PC-3 (cell line): Measurements from ENCODE around the gene MRO. TPM values are rescaled to one million over a fixed set of nuclear protein-coding genes. Genes with fewer than 3 reads are reported as not detected.

Experiments
- ATAC-seq: fragments of 200-7000 bp; cut with Tn5 transposase; 2 replicates; pipeline ENCODE4 v1.9.1; 2020; ENCODE audit warnings: mild to moderate bottlenecking, moderate library complexity
- BruUV-seq: library from RNA; stranded (reverse); fragments of 400-500 nt; replicated peaks from 2 replicates; lab custom pipeline; 2021; lab: Mats Ljungman, UMichigan
- CTCF ChIA-PET: fragments of 300-600 bp; sonication (Branson Sonifier 250); formaldehyde crosslinking; loops from one replicate; lab custom pipeline; 2022; ENCODE audit warnings: antibody characterized with exemption; lab: Charles Lee
- POLR2A ChIA-PET: fragments of 300-600 bp; sonication (Branson Sonifier 250); formaldehyde crosslinking; loops from one replicate; lab custom pipeline; 2022; ENCODE audit warnings: antibody characterized with exemption; ENCODE audit not compliant: unreplicated experiment; lab: Charles Lee
- DNase-seq: peaks from one replicate; pipeline ENCODE4 v3.0.0-alpha.2; 2015
- H2AFZ ChIP-seq: fragments of 300-600 bp; sonication (generic); 2 replicates; pipeline ENCODE4 v1.6.0; 2016; ENCODE audit warnings: antibody characterized with exemption, low read length
- H3F3A ChIP-seq: fragments of 300-600 bp; sonication (generic); one replicate; pipeline ENCODE4 v1.6.0; 2017; ENCODE audit warnings: antibody characterized with exemption, low read length, control low read depth, mild to moderate bottlenecking; ENCODE audit not compliant: unreplicated experiment
- H3K27ac ChIP-seq: fragments of 300-600 bp; sonication (generic); 2 replicates; pipeline ENCODE4 v1.5.1; 2016; ENCODE audit warnings: mild to moderate bottlenecking, low read length
- H3K27me3 ChIP-seq: fragments of 300-600 bp; sonication (generic); 2 replicates; pipeline ENCODE4 v1.6.1; 2016; ENCODE audit warnings: low read length, mixed read lengths
- H3K36me3 ChIP-seq: fragments of 300-600 bp; sonication (generic); 2 replicates; pipeline ENCODE4 v1.6.1; 2016; ENCODE audit warnings: low read depth, mixed run types, low read length, mixed read lengths
- H3K4me1 ChIP-seq: fragments of 300-600 bp; sonication (generic); 2 replicates; pipeline ENCODE4 v1.5.1; 2016; ENCODE audit warnings: low read length; ENCODE audit not compliant: insufficient read depth
- H3K4me2 ChIP-seq: fragments of 300-600 bp; sonication (generic); 2 replicates; pipeline ENCODE4 v1.6.0; 2016; ENCODE audit warnings: low read length
- H3K4me3 ChIP-seq: fragments of 300-600 bp; sonication (generic); 2 replicates; pipeline ENCODE4 v1.5.1; 2016; ENCODE audit warnings: mild to moderate bottlenecking, low read length, mixed read lengths
- H3K79me2 ChIP-seq: fragments of 300-600 bp; sonication (generic); 2 replicates; pipeline ENCODE4 v1.6.1; 2017; ENCODE audit warnings: low read length, mixed read lengths
- H3K9ac ChIP-seq: fragments of 300-600 bp; sonication (generic); 2 replicates; pipeline ENCODE4 v1.6.0; 2016; ENCODE audit warnings: mild to moderate bottlenecking, low read length
- H3K9me2 ChIP-seq: fragments of 300-600 bp; sonication (generic); replicated peaks from 2 replicates; pipeline ENCODE4 v1.6.1; 2016; ENCODE audit warnings: mixed run types, low read length, mixed read lengths
- H3K9me3 ChIP-seq: fragments of 300-600 bp; sonication (generic); 2 replicates; pipeline ENCODE4 v1.6.1; 2016; ENCODE audit warnings: low read length, mixed read lengths
- H4K20me1 ChIP-seq: fragments of 300-600 bp; sonication (generic); 2 replicates; pipeline ENCODE4 v1.6.1; 2016; ENCODE audit warnings: low read length, mixed read lengths
- EZH2 ChIP-seq: fragments of 300-600 bp; sonication (generic); IDR thresholded peaks from one replicate; pipeline ENCODE4 v1.6.1; 2017; ENCODE audit warnings: antibody characterized with exemption, mild to moderate bottlenecking, low read length; ENCODE audit not compliant: unreplicated experiment
- EZH2phosphoT487 ChIP-seq: fragments of 300-600 bp; sonication (generic); IDR thresholded peaks from 2 replicates; pipeline ENCODE4 v1.6.1; 2018; ENCODE audit warnings: mild to moderate bottlenecking, antibody characterized with exemption, low read length, borderline replicate concordance
- intact Hi-C: fragments of 100-400 bp; cut with micrococcal nuclease; formaldehyde crosslinking; loops from 2 replicates; pipeline ENCODE4 v1.9.0; 2023
- total RNA-seq: library from RNA; depleted of rRNA; stranded (reverse); fragments of >200 nt; gene quantifications from 2 replicates; pipeline ENCODE4 v1.2.3, GENCODE V29; 2014
- TF ChIP-seq, protein P1 (sequence below): fragments of 300-600 bp; sonication (generic); conservative IDR thresholded peaks from 2 replicates; pipeline ENCODE4 v1.5.1; 2017; ENCODE audit warnings: antibody characterized with exemption, low read depth, mild to moderate bottlenecking, low read length

The MRO gene
- total RNA-seq, 1 experiment from 2014 or later, result 0.55 TPM

DNA sequence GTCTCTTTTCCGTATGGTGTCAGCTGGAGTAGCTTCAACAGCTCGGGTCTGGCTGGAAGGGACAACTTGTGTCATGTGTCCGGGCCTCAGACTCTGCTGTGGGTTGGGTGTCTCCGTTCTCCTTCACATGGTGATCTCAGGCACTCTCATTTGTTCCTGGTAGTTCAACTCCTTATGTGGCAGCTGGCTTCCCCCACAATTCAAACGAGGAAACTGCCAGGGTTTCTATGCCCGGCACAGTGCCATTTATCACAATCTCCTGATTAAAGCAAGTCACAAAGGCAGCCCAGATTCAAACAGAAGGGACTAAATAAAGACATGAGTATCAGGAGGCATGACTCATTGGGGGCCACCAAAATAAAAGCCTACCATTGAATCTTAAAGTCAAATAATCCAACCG is 22.7 kb downstream of the MRO start:
- CTCF ChIA-PET, result no interaction called here
- BruUV-seq, result no TSS peak

DNA sequence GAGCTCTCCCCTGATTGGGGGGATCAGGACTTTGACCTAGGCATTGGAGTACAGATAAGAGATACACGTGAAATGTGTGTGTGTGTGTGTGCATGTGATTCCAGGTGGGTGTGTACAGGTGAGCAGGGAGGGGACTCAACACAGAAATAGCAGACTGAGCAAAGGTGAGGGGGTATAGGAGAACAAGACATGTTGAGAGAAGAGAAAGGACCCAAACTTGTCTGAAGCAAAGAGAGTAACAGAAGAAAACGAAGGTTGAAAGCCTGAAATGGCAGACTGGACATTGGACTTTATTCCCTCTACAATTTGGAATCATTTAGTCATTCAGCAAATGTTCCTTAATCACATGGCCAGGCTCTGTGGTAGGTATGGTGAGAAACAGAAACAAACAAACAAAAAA is 23.3 kb downstream of the MRO start:
- ATAC-seq (no peak), DNase-seq (no peak)
- H3K4me1 ChIP-seq, result no peaks in the 10 kb centered on the region
- no peak overlapping the region for H3K4me2 ChIP-seq
- no peaks in the 10 kb centered on the region for H3K36me3 ChIP-seq
- no peaks in the 10 kb centered on the region for H3K9me3 ChIP-seq
- BruUV-seq, result no TSS peak
- H2AFZ ChIP-seq, result no peak overlapping the region
- ChIA-PET CTCF (no interaction called here), POLR2A (no interaction called here)
- no peak overlapping the region for H3K9ac ChIP-seq
- no peak overlapping the region for H3K4me3 ChIP-seq
- H3K27ac ChIP-seq, result no peak overlapping the region
- H4K20me1 ChIP-seq, result no peaks in the 10 kb centered on the region
- H3F3A ChIP-seq, result no peaks in the 10 kb centered on the region
- no peaks in the 10 kb centered on the region for H3K9me2 ChIP-seq
- no peaks in the 10 kb centered on the region for H3K27me3 ChIP-seq
- intact Hi-C loops, result no loop called here
- TF ChIP-seq EZH2phosphoT487 (no peak), EZH2 (no peak)
- TF ChIP-seq, protein P1, sequence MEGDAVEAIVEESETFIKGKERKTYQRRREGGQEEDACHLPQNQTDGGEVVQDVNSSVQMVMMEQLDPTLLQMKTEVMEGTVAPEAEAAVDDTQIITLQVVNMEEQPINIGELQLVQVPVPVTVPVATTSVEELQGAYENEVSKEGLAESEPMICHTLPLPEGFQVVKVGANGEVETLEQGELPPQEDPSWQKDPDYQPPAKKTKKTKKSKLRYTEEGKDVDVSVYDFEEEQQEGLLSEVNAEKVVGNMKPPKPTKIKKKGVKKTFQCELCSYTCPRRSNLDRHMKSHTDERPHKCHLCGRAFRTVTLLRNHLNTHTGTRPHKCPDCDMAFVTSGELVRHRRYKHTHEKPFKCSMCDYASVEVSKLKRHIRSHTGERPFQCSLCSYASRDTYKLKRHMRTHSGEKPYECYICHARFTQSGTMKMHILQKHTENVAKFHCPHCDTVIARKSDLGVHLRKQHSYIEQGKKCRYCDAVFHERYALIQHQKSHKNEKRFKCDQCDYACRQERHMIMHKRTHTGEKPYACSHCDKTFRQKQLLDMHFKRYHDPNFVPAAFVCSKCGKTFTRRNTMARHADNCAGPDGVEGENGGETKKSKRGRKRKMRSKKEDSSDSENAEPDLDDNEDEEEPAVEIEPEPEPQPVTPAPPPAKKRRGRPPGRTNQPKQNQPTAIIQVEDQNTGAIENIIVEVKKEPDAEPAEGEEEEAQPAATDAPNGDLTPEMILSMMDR, result no peak
- no peaks in the 10 kb centered on the region for H3K79me2 ChIP-seq

More for the DNA sequence above, 22.7 kb downstream of the MRO start:
- POLR2A ChIA-PET, result no interaction called here
- Histone ChIP-seq H3K36me3 (no peaks in the 10 kb centered on the region), H3K9me3 (no peaks in the 10 kb centered on the region), H3K9ac (no peak overlapping the region), H3K79me2 (no peaks in the 10 kb centered on the region), H3K4me3 (no peak overlapping the region), H3K27me3 (no peaks in the 10 kb centered on the region), H2AFZ (no peak overlapping the region), H3K9me2 (no peaks in the 10 kb centered on the region), H4K20me1 (no peaks in the 10 kb centered on the region), H3K4me2 (no peak overlapping the region), H3K4me1 (no peaks in the 10 kb centered on the region), H3F3A (no peaks in the 10 kb centered on the region), H3K27ac (no peak overlapping the region)
- TF ChIP-seq, protein P1, result no peak
- TF ChIP-seq EZH2phosphoT487 (no peak), EZH2 (no peak)
- intact Hi-C loops, result no loop called here
- ATAC-seq (no peak), DNase-seq (no peak)

DNA sequence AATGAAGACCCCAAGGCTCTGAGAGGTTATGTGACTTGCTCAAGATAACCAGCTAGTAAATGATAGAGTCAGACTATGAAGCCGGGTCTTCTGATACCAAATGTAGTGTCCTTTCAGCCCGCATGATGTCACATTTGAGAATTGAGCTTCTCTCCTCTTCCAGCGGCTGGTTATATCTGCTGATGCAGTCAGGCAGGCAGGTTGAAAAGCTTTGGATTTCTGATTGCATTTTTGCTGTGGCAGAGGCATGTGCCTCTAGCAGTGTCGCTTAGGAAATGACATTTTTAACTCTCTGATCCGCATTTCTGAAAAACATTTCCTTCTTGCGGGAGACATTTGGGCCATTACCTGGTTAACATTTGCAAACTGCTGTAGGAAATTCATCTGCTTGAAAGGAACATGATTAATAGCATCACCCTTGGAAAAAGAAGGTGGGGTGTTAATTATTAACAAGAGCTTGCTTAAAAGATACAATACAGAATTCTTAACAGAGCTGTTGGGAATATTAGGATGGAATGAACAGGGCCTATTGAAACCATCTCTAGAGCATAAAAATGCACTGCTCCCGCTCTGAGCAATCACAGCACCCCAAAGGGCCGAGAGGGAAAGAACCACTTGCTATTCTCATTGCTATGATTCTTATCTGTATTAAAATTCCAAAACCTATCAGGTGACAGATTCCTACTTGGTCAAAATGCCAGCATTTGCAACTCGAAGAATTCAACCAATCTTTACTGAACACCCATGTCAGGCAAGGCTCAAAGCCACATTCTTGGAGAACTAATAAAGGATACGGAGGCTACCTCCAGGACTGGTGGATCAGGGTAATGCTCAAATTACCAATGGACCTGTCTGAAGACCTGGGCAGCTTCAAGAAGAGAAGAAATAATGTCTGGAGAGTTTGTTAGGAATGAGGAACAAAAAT is 25.9 kb downstream of the MRO start:
- no peak overlapping the region for H3K4me2 ChIP-seq
- no peaks in the 10 kb centered on the region for H3K4me1 ChIP-seq
- H2AFZ ChIP-seq, result no peak overlapping the region
- CTCF ChIA-PET, result no interaction called here
- no TSS peak for BruUV-seq
- no peak for DNase-seq
- H3K9ac ChIP-seq, result no peak overlapping the region
- ATAC-seq, result no peak
- TF ChIP-seq, protein P1, result no peak
- no peak for TF ChIP-seq EZH2
- TF ChIP-seq EZH2phosphoT487, result no peak
- H3K36me3 ChIP-seq, result no peaks in the 10 kb centered on the region
- H3K9me3 ChIP-seq, result no peaks in the 10 kb centered on the region
- no peaks in the 10 kb centered on the region for H3F3A ChIP-seq
- intact Hi-C loops, result no loop called here
- no peaks in the 10 kb centered on the region for H3K79me2 ChIP-seq
- POLR2A ChIA-PET, result no interaction called here
- no peak overlapping the region for H3K27ac ChIP-seq
- no peaks in the 10 kb centered on the region for H4K20me1 ChIP-seq
- no peak overlapping the region for H3K4me3 ChIP-seq
- no peaks in the 10 kb centered on the region for H3K27me3 ChIP-seq
- no peaks in the 10 kb centered on the region for H3K9me2 ChIP-seq
